ENCODE measurements around the gene PDLIM4.

The PDLIM4 gene, protein sequence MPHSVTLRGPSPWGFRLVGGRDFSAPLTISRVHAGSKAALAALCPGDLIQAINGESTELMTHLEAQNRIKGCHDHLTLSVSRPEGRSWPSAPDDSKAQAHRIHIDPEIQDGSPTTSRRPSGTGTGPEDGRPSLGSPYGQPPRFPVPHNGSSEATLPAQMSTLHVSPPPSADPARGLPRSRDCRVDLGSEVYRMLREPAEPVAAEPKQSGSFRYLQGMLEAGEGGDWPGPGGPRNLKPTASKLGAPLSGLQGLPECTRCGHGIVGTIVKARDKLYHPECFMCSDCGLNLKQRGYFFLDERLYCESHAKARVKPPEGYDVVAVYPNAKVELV

GRCh38 chr5:132257131-132258101 is at the start of gene PDLIM4:
Gene PDLIM4 (plus strand): TSS chr5:132257696. CDS start chr5:132257735, 39 bp downstream.
- no peak within 1 kb of the TSS for H3K4me3 ChIP-seq (ENCODE audit: low read length)
- TF ChIP-seq ZNF274 (IDR thresholded peaks at IDR 0.05; ENCODE audit: low read depth, low read length): no peak

DNA sequence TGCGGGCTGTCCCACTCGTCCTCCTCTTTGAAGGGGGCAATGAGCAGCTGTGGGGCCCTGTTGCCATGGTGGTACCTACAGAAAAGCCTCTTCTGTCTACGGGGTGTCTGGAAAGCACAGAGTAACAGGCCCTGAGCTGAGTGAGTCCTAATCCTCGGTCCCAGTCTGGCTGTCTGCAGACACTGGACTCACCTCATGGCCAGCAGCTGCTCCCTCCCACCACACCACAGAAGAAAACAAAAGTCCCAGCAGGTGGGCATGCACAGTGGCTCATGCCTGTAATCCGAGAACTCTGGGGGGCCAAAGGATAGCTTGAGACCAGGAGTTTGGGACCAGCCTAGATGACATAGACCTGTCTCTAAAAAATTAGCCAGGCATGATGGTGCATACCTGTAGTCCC is 49.7 kb upstream of the PDLIM4 start:
- H3K4me3 ChIP-seq (ENCODE audit: low read length): no peak overlapping the region
- TF ChIP-seq ZNF274 (IDR thresholded peaks at IDR 0.05; ENCODE audit: low read depth, low read length): no peak

DNA sequence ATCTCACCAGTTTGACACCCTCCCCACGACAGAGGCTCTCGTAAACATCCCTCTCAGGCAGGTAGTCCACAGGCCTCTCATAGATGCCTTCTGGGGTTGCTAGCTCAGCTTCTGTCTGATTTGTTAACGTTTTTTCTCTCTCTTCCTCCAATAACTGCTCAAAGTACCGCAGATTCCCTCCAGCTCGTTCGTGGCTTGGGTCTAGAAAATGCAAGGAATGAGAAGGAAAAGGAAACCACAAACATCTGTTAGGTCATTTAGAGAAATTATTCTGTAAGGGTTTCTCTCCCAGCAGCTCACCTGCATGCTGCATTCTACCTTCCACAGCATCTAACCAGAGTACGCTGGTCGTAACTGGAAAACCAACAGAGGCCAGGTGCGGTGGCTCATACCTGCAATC is 48.4 kb upstream of the PDLIM4 start:
- H3K4me3 ChIP-seq (ENCODE audit: low read length): no peak overlapping the region
- no peak for TF ChIP-seq ZNF274 (IDR thresholded peaks at IDR 0.05; ENCODE audit: low read depth, low read length)

DNA sequence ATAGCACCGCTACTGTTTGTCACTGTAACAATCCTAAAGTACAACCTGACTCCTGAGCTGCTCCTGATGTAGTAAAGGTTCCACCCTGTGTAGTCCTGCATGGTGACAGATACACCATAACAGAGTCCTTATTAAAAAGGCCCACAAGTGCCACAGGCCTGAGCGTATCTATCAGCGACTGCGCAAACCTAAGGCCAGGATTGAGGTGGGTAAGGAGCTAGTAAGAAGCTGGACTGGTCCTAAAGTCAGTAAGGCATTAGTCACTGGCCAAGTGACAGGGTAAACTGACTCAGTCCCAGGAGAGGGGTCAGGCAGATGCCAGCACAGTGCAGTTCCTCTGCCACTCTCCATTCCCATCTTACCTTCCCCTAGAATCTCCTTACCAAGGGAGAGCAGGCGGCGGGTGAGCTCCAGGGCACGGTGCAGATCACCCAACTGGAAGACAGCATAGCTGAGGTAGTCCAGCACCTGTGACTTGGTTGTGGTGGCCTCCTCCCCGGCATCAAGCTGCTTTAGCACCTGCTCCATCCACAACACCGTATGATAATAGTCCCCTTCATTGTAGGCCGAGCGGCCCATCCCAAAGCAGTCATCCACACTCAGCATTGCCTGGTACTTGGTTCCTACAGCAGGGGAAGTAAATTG is 47.5 kb upstream of the PDLIM4 start:
- TF ChIP-seq ZNF274 (IDR thresholded peaks at IDR 0.05; ENCODE audit: low read depth, low read length): no peak

DNA sequence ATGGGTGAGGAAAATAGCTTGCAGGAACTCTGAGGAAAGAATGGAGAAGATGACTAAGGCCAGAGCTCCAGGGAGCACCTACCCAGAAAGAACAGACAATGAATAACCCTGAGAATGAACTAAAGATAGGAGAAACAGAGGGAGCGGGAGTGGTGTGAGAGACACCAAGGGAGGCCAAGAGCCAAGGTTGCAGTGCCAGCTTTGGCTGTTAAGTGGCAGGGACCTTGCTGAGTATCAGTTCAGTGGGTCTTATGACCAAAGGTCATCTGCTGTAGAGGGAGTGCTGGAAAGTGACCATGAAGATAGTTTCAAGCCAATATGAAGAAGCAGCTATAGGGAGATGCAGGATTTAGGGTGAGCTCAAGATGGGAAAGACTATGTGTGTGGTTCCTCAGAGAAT is 46.6 kb upstream of the PDLIM4 start:
- no peak for TF ChIP-seq ZNF274 (IDR thresholded peaks at IDR 0.05; ENCODE audit: low read depth, low read length)
- no peak overlapping the region for H3K4me3 ChIP-seq (ENCODE audit: low read length)

More for the DNA sequence above, 47.5 kb upstream of the PDLIM4 start:
- H3K4me3 ChIP-seq (ENCODE audit: low read length): no peak overlapping the region

DNA sequence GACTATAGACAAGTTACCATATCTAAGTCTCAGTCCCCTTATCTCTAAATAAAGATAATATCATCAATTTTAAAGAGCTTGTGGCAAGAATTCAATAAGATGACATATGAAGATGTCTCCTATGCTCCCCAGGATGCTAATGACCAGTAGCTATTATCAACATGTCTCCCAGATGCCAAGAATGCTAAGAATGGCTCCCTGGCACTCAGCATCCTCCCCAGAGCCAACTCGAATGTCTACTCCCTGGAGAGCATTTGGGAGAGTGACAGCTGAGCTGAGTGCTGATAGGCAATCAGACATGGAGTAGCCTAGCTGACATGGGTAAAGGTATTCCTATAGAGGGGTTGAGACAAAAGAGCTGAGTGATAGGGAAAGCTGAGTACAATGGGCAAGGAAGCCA is 45.7 kb upstream of the PDLIM4 start:
- TF ChIP-seq ZNF274 (IDR thresholded peaks at IDR 0.05; ENCODE audit: low read depth, low read length): no peak
- no peak overlapping the region for H3K4me3 ChIP-seq (ENCODE audit: low read length)

DNA sequence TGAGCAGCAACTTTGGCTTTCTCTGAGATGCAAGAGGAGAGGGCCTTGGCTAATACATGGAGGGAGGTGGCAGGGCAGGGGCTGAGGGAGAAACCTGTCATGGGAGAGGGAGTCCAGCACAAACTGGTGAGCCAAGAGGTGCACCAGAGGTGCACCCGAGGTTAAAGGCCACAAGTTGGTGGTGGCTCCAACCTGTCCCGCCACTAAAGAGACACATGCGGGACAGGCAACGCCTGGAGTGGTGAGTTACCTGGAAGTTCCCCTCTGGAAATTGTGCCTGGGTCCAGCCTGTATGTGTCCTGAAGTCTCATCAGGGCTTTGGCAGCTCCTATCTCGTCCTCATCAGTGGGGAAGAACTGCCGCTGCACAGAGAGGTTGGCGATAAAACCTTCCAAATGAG is 43.8 kb upstream of the PDLIM4 start:
- TF ChIP-seq ZNF274 (IDR thresholded peaks at IDR 0.05; ENCODE audit: low read depth, low read length): no peak
- no peak overlapping the region for H3K4me3 ChIP-seq (ENCODE audit: low read length)

DNA sequence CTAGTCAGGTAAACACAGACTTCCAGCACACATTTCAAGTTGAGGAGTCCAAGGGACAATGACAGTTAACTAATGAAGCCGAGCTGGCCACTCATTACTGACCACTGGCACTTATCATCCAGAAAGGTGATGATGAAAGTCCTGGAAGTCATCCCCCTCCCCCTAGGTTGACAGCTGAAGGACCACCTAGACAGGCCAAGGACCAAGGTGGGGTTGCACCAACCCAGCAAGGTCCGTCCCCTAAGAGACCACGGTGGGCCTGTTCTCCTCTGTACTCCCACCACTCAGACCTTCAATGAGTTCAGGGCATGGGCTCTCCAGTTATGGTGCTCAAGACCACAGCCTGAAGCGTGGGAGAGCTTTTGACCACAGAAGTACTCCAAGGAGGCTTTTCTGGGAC is 43.0 kb upstream of the PDLIM4 start:
- TF ChIP-seq ZNF274 (IDR thresholded peaks at IDR 0.05; ENCODE audit: low read depth, low read length): no peak
- H3K4me3 ChIP-seq (ENCODE audit: low read length): no peak overlapping the region

GRCh38 chr5:132215329-132215728 is 42.2 kb upstream of the PDLIM4 start:
- TF ChIP-seq ZNF274 (IDR thresholded peaks at IDR 0.05; ENCODE audit: low read depth, low read length): no peak
- H3K4me3 ChIP-seq (ENCODE audit: low read length): no peak overlapping the region

DNA sequence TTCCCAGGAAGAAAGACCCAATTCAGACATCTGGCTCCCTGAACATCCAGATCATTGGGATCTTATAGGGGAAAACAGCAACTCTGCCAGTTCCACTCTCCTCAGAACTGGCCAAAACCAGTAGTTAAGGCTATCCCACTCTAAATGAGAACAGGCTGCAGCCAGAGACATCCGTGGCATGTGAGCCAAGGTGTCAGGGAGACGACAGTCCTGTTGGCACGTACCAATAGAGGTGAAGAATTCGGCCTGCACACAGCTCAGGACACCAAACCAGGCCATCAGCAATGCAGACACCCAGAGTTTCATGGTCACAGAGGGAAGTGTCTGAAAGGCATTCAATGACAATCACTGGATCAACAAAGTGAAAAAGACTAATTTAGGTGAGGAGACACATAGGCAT is 39.2 kb upstream of the PDLIM4 start:
- TF ChIP-seq ZNF274 (IDR thresholded peaks at IDR 0.05; ENCODE audit: low read depth, low read length): no peak
- H3K4me3 ChIP-seq (ENCODE audit: low read length): no peak overlapping the region

DNA sequence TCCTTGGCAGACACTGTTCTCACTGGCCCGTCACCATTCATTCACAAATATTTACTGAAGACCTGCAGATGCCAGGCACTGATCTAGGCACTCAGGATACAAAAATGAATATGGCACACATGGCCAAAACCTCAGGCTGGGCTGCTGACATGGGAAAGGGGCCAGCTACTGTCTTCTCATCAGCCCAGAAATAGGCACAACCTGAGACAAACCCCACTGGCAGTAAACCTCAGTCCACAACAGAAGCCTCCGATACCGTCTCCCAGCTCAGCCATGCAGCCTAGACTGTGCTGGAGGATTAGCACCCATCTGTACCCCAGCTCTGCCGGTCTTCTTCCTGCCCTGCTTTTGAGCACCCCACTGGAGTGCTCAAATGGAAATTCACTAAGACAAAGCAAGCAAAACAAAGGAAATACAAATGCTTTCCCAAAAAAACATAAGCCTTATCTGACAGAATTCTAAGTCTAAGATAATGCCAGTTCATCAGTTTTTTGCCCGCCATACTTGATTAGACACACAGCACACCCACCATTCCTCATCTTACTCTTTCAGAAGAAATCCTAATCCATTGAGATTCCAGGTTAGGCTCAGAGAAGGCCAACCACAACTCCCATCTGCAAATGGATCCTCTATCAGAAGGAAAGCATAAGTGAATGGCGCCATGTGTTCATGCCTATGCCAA is 38.1 kb upstream of the PDLIM4 start:
- no peak overlapping the region for H3K4me3 ChIP-seq (ENCODE audit: low read length)
- no peak for TF ChIP-seq ZNF274 (IDR thresholded peaks at IDR 0.05; ENCODE audit: low read depth, low read length)

DNA sequence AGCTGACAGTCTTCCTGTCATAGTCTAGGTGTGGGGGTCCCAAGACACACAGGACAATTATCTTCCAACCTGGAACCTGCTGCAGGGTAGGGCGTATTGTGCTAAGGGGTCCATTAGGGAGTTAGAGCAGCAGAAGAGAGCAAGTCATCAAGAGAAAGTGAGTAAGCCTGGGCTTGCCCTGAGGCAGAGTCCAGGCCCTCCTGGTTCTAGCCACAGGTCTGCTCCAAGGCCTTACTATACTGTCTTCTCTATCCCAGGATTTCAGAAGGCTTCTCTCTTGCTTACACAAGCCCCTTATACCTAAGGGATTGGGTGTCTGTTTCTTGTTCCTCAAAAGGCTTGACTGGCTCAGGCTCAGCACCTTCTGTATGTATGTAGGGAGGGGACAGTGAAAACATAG is 37.5 kb upstream of the PDLIM4 start:
- H3K4me3 ChIP-seq (ENCODE audit: low read length): no peak overlapping the region
- no peak for TF ChIP-seq ZNF274 (IDR thresholded peaks at IDR 0.05; ENCODE audit: low read depth, low read length)

GRCh38 chr5:132220491-132220890 is 37.0 kb upstream of the PDLIM4 start:
- no peak overlapping the region for H3K4me3 ChIP-seq (ENCODE audit: low read length)
- TF ChIP-seq ZNF274 (IDR thresholded peaks at IDR 0.05; ENCODE audit: low read depth, low read length): no peak
